Measurements from ENCODE around the gene SHROOM3.

The SHROOM3 gene

GRCh38 chr4:76729980-76730379, 295.0 kb downstream of the SHROOM3 start:
- Histone ChIP-seq H3K9me2 (replicated peaks; ENCODE audit: insufficient read depth, low read length) (no peaks in the 10 kb centered on the region), H3K27ac (ENCODE audit: low read depth, low read length) (no peak overlapping the region), H3F3A (ENCODE audit: insufficient read depth) (no peaks in the 10 kb centered on the region), H2AFZ (ENCODE audit: low read depth, low read length, severe bottlenecking) (no peak overlapping the region), H3K79me2 (ENCODE audit: insufficient read depth, low read length) (no peaks in the 10 kb centered on the region), H3K4me2 (ENCODE audit: low read depth, low read length, poor library complexity, severe bottlenecking) (no peak overlapping the region), H3K9me3 (ENCODE audit: insufficient read depth, low read length) (no peaks in the 10 kb centered on the region), H3K36me3 (ENCODE audit: low read length) (no peaks in the 10 kb centered on the region), H4K20me1 (ENCODE audit: low read depth, low read length) (no peaks in the 10 kb centered on the region), H3K4me3 (ENCODE audit: insufficient read depth, low read length, poor library complexity, severe bottlenecking) (no peak overlapping the region), H3K27me3 (ENCODE audit: low read length) (no peaks in the 10 kb centered on the region), H3K9ac (ENCODE audit: low read length) (no peak overlapping the region)
- TF ChIP-seq EZH2phosphoT487 (conservative IDR thresholded peaks at IDR 0.05; ENCODE audit: low read length) (no peak), CTCF (IDR thresholded peaks at IDR 0.05; ENCODE audit: insufficient read depth, low read length, poor library complexity, severe bottlenecking) (no peak)

GRCh38 chr4:76732246-76732645, 297.2 kb downstream of the SHROOM3 start:
- H3K36me3 ChIP-seq (ENCODE audit: low read length): no peaks in the 10 kb centered on the region
- H3K27me3 ChIP-seq (ENCODE audit: low read length): no peaks in the 10 kb centered on the region
- H3K9ac ChIP-seq (ENCODE audit: low read length): no peak overlapping the region
- H3K9me3 ChIP-seq (ENCODE audit: insufficient read depth, low read length): no peaks in the 10 kb centered on the region
- H4K20me1 ChIP-seq (ENCODE audit: low read depth, low read length): no peaks in the 10 kb centered on the region
- no peaks in the 10 kb centered on the region for H3F3A ChIP-seq (ENCODE audit: insufficient read depth)
- H3K4me3 ChIP-seq (ENCODE audit: insufficient read depth, low read length, poor library complexity, severe bottlenecking): no peak overlapping the region
- no peaks in the 10 kb centered on the region for H3K79me2 ChIP-seq (ENCODE audit: insufficient read depth, low read length)
- no peak overlapping the region for H2AFZ ChIP-seq (ENCODE audit: low read depth, low read length, severe bottlenecking)
- H3K27ac ChIP-seq (ENCODE audit: low read depth, low read length): no peak overlapping the region
- no peak overlapping the region for H3K4me2 ChIP-seq (ENCODE audit: low read depth, low read length, poor library complexity, severe bottlenecking)
- TF ChIP-seq EZH2phosphoT487 (conservative IDR thresholded peaks at IDR 0.05; ENCODE audit: low read length) (no peak), CTCF (IDR thresholded peaks at IDR 0.05; ENCODE audit: insufficient read depth, low read length, poor library complexity, severe bottlenecking) (no peak)
- H3K9me2 ChIP-seq (replicated peaks; ENCODE audit: insufficient read depth, low read length): no peaks in the 10 kb centered on the region

GRCh38 chr4:76733068-76733771, 298.2 kb downstream of the SHROOM3 start:
- H3K9ac ChIP-seq (ENCODE audit: low read length): no peak overlapping the region

More at GRCh38 chr4:76733068-76733771, 298.2 kb downstream of the SHROOM3 start:
- no peaks in the 10 kb centered on the region for H3K79me2 ChIP-seq (ENCODE audit: insufficient read depth, low read length)
- no peaks in the 10 kb centered on the region for H3F3A ChIP-seq (ENCODE audit: insufficient read depth)
- no peak overlapping the region for H3K27ac ChIP-seq (ENCODE audit: low read depth, low read length)
- no peak overlapping the region for H3K4me2 ChIP-seq (ENCODE audit: low read depth, low read length, poor library complexity, severe bottlenecking)
- no peaks in the 10 kb centered on the region for H3K27me3 ChIP-seq (ENCODE audit: low read length)
- no peak overlapping the region for H3K4me3 ChIP-seq (ENCODE audit: insufficient read depth, low read length, poor library complexity, severe bottlenecking)
- no peaks in the 10 kb centered on the region for H3K36me3 ChIP-seq (ENCODE audit: low read length)
- no peaks in the 10 kb centered on the region for H3K9me2 ChIP-seq (replicated peaks; ENCODE audit: insufficient read depth, low read length)
- no peak overlapping the region for H2AFZ ChIP-seq (ENCODE audit: low read depth, low read length, severe bottlenecking)
- H4K20me1 ChIP-seq (ENCODE audit: low read depth, low read length): no peaks in the 10 kb centered on the region
- H3K9me3 ChIP-seq (ENCODE audit: insufficient read depth, low read length): no peaks in the 10 kb centered on the region
- no peak for TF ChIP-seq EZH2phosphoT487 (conservative IDR thresholded peaks at IDR 0.05; ENCODE audit: low read length)
- TF ChIP-seq CTCF (IDR thresholded peaks at IDR 0.05; ENCODE audit: insufficient read depth, low read length, poor library complexity, severe bottlenecking): no peak
